HUDEP-2 (cell line): ENCODE measurements around the gene TCF3.
"Not testable (repeated sequence)": the region's sequence is repeated elsewhere in the genome, so short reads cannot be mapped to it uniquely, and the experiment has no call there.

Experiments
- DNase-seq, 76 experiments: peaks; one replicate each; lab custom pipeline; 2025; ENCODE audit not compliant: unreplicated experiment in 76 of 76; lab: John Stamatoyannopoulos, UW

TCF3 gene

DNA sequence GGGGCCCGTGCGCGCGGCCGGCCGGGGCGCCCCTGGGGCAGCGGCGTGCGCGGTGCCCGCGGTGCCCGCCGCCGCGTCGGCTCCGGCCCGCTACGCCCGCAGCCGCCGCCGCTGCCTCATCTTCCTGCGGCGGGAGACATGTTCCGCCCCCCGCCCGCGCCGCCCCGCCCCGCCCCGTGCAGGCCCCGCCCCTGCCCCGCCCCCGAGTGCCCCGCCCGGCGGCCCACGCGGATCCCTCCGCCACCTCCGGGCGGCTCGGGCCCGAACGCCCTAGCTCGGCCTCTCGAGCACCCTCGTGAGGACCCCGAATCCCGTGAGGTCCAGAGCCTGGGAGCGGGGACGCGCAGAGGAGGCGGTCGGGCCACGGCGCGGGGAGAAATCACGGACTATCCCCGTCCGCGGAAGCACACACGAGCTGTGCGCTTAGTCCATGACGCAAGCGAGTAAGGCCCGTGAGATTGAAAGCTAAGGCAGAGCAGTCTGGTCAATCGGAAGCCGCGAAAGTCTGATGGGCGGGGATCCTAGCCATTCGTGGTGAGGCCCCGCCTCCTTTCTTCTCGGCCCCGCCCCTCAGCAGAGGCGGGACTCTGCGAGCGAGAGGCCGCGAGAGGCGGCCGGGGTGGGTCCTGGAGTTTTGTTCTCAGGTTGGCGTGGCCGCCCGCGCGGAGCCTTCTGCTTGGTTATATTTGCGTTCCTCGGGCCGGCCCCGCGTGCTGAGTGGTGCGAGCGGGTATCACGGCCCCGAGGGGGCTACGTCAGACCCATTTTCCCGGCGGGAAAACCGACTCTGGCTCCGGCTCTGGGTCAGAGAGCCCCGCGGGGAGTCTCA is at the start of gene TCF3:
TCF3 (minus strand) TSS at position 145 of the 829 bp plus-strand sequence. CDS start 2,367 bp downstream, outside the sequence.
- DNase-seq, result peak; percentile 94 to 100 (median 99)

DNA sequence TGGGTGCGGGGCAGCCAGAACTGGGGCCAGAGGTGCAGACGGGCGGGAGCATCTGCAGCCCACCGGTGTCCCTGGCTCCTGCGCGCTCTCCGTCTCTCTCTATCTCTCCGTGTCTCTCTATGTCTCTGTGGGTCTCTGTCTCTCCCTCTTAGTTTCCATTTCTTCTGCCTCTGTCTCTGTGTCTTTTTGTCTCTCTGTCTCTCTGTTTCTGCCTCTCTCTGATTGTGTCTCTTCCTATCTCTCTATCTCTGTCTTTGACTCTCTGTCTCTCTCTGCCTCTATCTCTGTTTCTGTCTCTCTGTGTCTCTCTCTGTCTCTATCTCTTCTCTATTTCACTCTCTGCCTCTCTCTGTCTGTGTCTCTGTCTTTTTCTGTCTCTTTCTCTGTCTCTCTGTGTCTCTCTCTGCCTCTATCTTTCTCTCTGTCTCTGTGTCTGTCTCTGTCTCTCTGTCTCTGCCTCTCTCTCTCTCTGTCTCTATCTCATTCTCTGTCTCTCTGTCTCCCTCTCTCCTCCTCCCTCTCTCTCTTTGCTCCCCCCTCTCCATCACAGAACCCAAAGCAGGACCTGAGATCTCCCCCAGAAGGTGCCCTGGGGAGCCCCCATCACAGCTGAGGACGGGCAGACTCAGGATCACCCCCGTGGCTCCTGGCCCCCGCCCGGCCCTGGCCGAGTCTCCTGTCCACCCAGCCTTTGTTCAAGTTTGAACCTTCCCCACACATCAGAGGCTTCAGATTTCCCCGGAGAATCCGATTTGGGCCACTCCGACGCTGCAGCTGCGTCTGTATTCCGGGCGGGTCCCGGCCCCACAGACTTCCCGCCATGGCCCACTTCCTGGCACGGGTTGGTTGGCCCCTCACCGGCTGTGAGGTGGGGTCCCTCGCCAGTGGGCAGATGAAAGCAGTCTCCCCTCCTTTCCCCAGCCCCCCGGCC is 48.6 kb upstream of the TCF3 start:
- DNase-seq, result no peak

DNA sequence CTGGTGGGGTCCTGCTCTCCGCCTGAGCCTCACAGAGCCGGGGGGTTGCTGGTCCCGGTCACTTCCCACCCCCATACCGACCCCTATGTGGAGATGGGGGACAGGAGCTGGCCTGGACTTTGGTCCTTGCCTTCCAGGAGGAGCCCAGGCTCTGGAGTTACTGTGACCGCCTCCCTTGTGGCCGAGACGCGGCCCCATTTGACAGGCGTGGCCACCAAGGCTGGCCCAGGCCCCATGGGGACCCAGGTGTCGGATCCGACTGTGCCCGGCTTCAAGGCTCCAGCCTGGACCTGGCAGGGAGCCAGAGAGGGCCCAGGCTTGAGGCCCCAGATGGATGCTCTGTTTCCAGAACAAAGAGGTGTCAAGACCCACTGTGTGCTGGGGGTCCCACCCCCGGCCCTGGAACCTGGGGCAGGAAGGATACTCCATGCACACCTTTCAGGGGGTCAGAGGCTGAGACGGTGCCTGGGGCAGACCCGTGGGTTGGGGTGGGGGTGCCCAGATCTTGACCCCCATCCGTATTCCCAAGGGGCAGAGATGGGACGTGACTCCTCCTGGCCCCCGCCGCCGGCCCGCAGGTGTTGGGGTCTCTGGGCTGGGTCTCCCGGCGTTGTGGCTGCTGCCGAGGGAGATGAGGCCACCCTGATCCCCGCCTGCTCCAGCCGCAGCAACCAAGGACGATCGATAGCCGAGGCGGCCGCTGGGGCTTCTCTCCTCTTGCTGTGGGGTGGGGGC is 47.8 kb upstream of the TCF3 start:
- DNase-seq, result no peak

DNA sequence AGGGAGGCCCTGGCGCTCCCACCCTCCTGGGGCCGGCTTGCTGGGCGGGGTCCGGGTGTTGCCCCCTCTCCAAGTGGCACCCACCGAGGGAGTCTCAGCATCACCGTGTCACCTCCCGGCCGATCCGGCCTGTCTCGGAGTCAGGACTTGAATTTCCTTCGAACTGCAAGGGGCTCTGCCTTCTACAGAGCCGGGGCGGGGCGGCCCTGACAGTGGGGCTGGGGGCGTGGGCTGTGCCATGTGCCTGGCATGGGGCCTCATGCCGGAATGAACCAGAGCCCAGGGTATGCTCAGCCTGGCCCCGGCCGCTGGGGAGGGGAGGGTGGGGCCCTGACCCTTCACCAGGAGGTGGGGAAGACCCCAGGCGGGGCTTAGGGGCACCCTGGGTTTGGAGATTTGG is 47.0 kb upstream of the TCF3 start:
- no peak for DNase-seq

DNA sequence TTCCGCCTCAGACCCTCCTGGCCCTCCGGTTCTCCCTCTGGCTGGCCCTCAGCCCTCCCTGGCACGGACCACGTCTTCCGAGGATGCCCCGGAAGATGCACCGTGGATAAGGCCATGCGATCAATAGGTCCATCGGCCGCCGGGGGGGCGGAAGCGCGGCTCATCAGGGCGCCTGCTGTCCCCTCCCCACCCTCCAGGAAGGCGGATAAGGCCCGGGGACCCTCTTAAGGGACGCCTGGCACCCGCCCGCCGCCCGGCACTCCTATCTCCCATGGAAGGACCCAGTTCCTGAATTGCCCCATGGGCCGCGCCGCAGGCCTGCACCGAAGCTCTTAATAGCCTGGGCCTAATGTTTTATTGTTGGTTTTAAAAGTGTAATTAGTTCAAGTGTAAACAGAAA is 46.2 kb upstream of the TCF3 start:
- no peak for DNase-seq

DNA sequence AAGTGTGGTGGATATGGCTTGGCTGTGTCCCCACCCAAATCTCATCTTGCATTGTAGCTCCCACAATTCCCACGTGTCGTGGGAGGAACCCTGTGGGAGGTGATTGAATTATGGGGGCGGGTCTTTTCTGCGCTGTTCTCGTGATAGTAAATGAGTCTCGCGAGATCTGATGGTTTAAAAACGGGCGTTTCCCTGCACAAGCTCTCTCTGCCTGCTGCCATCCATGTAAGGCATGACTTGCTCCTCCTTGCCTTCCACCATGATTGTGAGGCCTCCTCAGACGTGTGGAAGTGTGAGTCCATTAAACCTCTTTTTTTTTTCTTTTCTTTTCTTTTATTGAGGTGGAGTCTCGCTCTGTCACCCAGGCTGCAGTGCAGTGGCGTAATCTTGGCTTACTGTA is 43.1 kb upstream of the TCF3 start:
- DNase-seq, result not testable (repeated sequence)

DNA sequence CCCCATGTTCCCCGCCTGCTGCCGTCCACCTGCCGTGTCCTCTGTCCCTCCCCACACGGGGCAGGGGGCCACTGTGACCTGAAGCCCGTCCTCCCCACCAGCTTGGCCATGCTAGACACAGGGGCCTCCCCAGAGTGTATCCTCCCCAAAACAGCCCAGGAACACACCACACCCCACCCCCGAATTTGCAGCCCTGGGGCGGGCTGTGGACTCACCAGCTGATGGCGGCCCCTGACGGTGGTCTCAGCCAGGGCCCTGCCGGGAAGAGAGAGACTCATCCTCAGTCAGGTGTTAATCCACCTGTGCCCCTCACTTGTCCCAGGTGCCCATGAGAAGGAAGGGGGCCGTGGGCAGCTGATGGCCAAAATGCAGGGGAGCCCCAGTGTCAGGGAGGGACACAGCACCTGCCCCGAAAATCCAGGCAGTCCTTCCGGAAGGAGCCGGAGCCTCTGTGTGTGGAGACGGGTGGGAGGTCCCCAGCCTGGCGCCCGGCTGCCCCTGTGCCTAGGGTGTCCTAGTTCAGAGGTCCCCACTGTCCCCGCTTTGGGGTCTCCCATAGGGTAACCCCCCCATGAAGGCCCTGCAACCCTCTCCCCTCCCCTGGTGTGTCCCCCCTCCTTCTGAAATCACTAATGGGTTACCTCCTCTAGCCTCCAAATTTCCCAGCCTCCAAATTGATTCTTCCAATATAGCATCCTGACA is 39.3 kb upstream of the TCF3 start:
- no peak for DNase-seq

DNA sequence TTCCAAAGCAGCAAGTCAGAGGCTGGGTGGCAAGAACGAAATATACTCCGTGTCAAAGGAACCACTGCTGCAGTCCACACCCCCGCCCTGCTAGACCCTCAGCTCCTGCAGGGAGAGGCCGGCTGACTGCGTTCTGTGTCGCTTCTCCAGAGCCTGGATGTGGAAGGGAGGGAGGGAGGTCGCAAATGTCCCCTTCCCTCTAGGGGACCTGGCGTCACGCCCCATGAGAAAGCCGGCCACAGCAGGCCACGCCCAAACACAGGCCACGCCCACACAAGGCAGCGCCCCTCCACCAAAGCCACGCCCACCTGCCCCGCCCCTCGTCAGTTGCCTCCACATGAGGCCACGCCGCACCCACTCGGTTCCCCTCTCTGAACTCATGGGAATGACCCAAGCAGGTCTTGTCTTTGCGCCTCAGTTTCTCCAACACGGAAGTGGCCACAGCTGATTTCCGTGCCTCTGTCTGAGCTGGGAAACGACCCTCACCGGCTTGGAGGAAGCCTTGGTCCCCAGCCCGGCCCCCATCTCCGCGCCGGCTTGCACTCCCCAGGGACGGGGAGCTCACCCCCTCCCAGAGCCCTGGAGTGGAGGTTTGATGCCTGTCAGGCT is 38.4 kb upstream of the TCF3 start:
- peak in 40 of 76 experiments; percentile 18 to 70 (median 48) for DNase-seq

DNA sequence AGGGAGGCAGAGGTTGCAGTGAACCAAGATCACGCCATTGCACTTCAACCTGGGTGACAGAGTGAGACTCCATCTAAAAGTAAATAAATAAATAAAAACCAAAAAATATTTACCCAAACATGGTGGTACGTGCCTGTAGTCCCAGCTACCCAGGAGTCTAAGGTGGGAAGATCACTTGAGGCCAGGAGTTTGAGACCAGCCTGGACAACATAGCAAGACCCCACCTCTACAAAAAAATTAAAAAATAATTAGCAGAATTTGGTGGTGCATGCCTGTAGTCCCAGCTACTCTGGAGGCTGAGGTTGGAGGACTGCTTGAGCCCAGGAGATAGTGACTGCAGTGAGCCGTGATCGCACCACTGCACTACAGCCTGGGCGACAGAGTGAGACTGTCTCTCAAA is 33.4 kb upstream of the TCF3 start:
- DNase-seq, result not testable (repeated sequence)

DNA sequence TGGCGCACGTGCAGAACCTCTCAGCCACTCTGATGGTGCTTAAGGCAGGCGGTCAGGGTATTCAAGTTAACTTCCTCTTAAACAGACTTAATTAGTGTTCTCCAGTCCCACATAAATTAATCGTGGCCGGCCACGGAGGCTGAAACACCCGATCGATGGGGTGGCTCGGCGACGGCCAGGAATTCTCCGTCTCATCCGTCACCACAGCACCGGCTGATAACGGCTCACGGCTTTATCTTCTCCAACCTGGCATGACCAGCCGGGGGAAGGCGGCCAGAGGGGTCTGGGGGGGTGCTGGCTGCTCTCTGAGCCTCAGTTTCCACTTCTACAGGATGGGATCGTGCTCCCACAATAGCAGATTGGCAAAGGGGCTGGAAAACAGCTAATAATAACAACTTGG is 32.6 kb upstream of the TCF3 start:
- DNase-seq, result no peak

DNA sequence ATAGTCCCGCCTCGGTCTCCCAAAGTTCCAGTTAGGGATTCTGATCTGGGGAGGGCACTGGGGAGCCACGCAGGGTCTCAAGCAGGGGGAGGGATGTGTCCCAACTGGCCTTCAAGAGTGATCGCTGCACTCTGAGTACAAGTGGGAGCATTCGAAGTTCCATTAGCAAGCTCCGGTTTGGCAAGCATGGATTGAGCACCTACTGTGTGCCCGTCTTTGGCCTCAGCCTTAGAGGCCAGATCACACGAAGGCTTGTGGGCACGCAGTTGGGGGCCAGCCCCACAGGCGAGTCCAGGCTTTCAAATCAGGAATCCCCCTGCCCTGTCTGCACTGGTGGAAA is 32.1 kb upstream of the TCF3 start:
- no peak for DNase-seq

DNA sequence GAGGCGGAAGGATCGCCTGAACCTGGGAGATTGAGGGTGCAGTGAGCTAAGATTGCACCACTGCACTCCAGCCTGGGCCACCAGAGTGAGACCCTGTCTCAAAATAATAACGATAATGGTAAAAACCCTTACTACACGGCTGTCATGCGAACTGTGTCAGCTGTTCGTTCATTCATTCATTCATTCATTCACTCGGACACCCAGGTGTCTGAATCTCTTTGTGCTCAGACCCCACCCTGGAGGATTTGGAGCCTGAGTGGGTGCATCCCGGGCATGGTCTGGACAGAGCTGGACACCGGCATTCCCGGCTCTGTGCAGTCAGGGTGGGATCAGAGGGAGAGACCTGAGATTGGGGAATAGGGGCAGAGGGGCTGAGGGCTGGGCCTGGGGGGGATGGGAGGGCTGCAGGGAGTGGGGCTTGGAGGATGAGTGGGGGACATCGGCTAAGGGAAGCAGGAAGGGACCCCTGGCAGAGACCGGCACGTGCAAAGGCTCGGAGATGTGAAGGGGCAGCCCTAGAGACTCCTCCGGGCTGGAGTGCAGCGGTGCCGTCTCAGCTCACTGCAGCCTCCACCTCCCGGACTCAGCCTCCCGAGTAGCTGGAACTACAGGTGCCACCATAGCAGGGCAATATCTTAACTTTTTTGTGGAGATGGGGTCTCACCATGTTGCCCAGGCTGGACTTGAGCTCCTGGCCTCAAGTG is 31.6 kb upstream of the TCF3 start:
- DNase-seq, result no peak

DNA sequence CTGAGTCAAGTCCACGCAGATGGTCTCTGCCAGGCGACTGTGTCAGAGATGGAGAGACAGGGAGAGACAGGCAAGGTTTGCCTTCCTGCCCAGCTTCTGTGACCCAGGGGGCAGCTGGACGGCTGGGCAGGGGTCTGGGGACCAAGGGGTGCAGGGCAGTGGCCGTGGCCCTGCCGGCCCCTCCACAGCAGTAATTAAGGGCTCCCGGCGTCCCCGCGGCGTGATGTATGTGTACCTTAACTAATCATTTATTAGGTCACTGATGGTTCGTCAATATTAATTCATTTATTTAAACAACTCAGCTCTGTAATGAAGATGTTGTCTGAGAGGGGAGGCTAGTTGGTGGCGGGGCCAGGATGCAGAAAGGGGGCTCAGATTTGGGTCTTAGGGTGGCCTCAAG is 28.6 kb upstream of the TCF3 start:
- no peak for DNase-seq

DNA sequence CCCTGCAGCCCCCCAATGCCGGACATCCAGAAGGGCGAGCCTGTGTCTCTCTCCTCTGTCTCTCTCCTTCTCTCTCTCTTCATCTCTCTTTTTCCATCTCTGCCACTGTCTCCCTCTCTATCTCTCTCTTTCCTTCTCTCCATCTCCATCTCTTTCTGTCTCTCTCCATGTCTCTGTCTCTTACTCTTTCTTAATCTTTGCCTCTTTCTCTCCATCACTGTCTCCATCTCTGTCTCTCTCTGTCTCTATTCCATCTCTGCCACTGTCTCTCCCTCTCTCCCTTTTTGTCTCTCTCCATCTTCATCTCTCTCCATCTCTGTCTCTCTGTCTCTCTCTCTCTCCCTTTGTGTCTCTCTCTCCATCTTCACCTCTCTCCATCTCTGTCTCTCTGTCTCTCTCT is 25.7 kb upstream of the TCF3 start:
- DNase-seq, result no peak

DNA sequence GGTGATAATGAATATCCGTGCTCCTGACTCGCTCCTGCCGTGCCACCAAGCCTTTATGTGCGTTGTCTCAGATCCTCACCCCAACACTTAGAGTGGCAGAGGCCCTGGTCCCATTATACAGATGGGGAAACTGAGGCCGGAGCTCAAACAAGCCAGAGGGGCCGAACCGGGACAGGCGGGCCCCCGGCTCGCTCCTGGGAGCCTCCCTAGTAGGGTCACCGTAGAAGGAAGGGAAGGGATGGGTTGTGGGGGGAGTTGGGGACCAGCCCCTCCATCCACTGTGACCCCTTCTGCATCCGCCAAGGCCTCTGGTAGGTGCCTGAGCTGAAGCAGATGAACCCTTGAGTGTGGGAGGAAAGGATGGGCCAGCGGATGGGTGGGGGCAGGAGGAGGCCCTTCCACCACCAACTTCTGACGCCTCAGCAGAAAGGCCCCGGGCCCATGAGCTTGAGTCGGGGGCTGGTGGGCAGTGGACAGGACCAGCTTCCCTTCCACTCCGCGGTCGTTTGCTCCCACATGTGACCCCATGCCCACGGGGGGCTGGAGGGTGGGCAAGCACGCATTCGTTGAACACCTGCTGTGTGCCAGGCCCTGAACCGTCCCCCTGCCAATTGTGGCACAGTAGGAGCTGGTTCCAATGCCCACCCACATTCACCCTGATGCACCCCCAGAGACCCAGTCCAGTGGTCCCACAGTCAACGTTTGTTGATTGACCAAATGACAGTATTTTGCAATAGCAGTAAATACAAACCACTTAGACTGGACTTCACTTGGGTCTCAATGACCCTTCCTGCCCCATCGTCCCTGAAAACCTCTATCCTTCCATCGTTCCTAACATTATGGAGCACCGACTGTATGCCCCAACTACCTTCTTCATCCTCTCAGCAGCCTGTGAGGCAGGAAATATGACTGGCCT is 24.2 kb upstream of the TCF3 start:
- peak in 5 of 76 experiments; percentile 16 to 49 (median 20) for DNase-seq

DNA sequence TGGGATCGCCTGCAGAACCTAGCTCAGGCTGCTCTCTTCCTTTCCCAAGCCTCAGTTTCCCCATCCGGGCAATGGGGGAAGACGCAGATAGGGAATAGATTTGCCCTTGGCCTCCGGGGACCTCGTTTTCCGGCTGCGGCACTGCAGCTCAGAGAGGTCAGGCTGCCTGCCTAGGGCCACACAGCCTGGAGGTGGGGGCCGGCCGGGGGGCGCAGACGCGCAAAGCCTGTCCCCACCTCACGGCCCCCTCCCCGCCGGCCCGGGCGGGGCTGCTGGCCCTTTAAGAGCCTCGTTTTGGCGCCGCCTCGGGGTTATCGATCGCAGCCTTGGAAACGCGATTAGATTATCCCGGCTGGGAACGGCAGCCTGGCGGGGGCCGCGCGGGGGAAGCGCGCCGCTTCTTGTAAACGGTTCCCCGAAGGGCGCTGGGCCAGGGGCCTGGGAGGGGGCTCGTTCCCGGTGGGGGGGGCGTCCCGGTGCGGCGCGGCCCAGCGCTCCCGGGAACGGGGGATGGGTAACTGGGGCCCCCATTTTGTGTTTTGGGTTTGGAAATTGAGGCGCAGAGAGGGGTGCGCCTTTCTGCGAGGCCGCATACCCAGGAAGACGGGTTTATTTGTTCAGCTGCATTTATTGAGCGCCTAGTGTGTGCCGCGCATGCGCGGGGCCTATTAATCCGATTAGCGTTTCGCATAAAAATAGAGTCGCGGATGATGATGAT is 23.4 kb upstream of the TCF3 start:
- DNase-seq, result peak in 50 of 76 experiments; percentile 20 to 74 (median 55)

DNA sequence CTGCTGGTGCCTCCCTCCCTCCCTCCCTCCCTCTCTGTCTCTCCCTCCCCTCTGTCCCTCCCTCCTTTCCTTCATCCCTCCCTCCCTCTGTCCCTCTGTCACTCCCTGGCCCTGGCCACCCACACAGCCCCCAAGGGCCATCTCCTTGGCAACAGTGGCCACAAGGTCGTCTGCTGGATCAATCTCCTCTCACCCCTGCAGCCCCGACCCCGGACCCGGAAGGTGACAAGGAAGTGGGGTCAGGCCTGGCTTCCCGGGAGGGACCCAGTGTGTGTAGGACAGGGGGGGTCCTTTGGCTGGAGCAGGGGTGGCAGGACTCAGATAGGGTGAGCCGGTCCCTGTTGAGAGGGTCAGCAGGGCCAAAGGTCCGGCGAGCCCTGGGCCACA is 21.9 kb upstream of the TCF3 start:
- DNase-seq, result peak in 2 of 76 experiments; percentile 89 to 90
